Glutamatergic neuron (in vitro differentiated cells): ENCODE data around the gene GOLGA1. TPM values are rescaled to one million over a fixed set of nuclear protein-coding genes. Genes with fewer than 3 reads are reported as not detected.
A peak's percentile ranks its signal among the peaks of the same experiment; 100 is the strongest.

Experiments used
- DNase-seq: peaks from one replicate; pipeline ENCODE4 v3.0.0; 2022
- H3K27ac Mint-ChIP-seq: one replicate; pipeline ENCODE4 v1.8.0; 2020; ENCODE audit warnings: mild to moderate bottlenecking, mixed read lengths, inconsistent platforms; ENCODE audit not compliant: unreplicated experiment
- H3K27me3 Mint-ChIP-seq: one replicate; pipeline ENCODE4 v1.8.0; 2020; ENCODE audit warnings: mild to moderate bottlenecking, moderate library complexity, mixed read lengths, inconsistent platforms; ENCODE audit not compliant: unreplicated experiment
- H3K36me3 Mint-ChIP-seq: one replicate; pipeline ENCODE4 v1.8.0; 2020; ENCODE audit warnings: mild to moderate bottlenecking, mixed read lengths, inconsistent platforms; ENCODE audit not compliant: unreplicated experiment
- H3K4me1 Mint-ChIP-seq: one replicate; pipeline ENCODE4 v1.8.0; 2020; ENCODE audit warnings: mild to moderate bottlenecking, low read depth, mixed read lengths, inconsistent platforms; ENCODE audit not compliant: unreplicated experiment
- H3K4me3 Mint-ChIP-seq: one replicate; pipeline ENCODE4 v1.8.0; 2020; ENCODE audit warnings: mild to moderate bottlenecking, mixed read lengths, inconsistent platforms; ENCODE audit not compliant: unreplicated experiment
- H3K9me3 Mint-ChIP-seq: one replicate; pipeline ENCODE4 v1.8.0; 2020; ENCODE audit warnings: mild to moderate bottlenecking, moderate library complexity, mixed read lengths, inconsistent platforms; ENCODE audit not compliant: unreplicated experiment
- total RNA-seq: library from RNA; stranded (reverse); fragmentation: NEBNext Ultra II Directional; extraction: Animal tissue kit (Norgen Biotek cat#: 25700); gene quantifications from one replicate; pipeline ENCODE4 v1.2.1, GENCODE V29; 2021; ENCODE audit not compliant: unreplicated experiment
- TF ChIP-seq, protein P1 (sequence below): fragments of 200-600 bp; sonication (generic); IDR thresholded peaks from one replicate; pipeline ENCODE4 v1.5.0; 2021; ENCODE audit not compliant: partially characterized antibody, unreplicated experiment

Gene GOLGA1
- total RNA-seq, 1 donor from 2014 or later, result 18.3 TPM

DNA sequence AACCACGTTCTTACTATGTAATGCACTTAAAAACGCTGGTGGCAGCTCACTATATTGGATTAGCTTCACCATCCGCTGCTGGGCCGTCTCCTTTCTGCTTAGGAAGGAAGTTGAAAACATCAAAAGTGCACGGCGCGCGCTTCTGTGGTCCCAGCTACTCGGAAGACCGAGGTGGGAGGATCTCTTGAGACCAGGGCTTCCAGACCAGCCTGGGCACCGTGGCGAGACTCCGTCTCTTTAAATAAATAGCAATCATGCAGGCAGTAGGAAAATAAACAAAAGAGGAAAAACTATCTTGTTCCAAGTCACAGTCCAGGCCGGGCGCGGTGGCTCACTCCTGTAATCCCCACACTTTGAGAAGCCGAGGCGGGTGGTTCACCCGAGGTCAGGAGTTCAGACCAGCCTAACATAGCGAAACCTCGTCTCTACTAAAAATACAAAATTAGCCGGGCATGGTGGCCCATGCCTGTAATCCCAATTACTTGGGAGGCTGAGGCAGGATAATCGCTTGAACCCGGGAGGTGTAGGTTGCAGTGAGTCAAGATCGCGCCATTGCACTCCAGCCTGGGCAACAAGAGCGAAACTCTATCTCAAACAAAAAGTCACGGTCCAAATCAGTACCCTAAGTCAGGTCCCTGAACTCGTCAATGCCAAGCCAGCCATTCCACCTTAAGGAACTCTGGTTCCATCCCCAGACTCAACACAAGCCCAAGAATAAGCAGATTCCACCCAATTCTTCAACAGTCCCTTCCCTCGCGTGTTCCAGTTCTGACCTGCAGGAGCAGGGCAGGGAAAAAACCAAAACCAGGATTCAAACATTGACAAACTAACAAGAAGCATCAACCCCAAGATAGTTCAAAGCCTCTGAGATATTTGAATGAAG, 1.0 kb upstream of the GOLGA1 start:
- no peaks in the 10 kb centered on the region for H3K36me3 Mint-ChIP-seq
- peak overlapping the region; percentile 75 for H3K27ac Mint-ChIP-seq
- peaks cover 5% of the 10 kb centered on the region for H3K4me1 Mint-ChIP-seq
- H3K4me3 Mint-ChIP-seq, result peak overlapping the region; percentile 96
- peaks cover 4% of the 10 kb centered on the region for H3K27me3 Mint-ChIP-seq
- peak; percentile 28 for DNase-seq
- TF ChIP-seq, protein P1, sequence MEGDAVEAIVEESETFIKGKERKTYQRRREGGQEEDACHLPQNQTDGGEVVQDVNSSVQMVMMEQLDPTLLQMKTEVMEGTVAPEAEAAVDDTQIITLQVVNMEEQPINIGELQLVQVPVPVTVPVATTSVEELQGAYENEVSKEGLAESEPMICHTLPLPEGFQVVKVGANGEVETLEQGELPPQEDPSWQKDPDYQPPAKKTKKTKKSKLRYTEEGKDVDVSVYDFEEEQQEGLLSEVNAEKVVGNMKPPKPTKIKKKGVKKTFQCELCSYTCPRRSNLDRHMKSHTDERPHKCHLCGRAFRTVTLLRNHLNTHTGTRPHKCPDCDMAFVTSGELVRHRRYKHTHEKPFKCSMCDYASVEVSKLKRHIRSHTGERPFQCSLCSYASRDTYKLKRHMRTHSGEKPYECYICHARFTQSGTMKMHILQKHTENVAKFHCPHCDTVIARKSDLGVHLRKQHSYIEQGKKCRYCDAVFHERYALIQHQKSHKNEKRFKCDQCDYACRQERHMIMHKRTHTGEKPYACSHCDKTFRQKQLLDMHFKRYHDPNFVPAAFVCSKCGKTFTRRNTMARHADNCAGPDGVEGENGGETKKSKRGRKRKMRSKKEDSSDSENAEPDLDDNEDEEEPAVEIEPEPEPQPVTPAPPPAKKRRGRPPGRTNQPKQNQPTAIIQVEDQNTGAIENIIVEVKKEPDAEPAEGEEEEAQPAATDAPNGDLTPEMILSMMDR, result no peak
- H3K9me3 Mint-ChIP-seq, result no peaks in the 10 kb centered on the region

DNA sequence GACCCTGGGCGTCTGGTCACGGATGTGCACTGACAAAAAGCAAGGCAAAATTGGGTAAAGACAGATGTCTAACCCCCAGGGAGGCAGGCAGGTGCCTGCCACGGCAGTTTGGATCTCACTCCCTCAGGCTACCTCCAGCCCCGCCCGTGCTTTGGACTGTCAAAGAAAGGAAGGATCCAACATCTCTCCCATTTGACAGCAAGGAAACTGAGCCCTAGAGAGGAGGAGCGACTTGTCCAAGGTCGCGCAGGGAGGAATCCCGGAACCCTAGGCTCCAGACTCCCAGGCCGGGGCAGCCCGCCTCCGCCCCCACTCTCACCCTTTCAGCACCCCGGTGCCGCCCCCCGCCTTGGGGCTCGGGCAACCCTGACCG, 376 bp downstream of the GOLGA1 start:
- H3K27ac Mint-ChIP-seq, result peak overlapping the region; percentile 59
- TF ChIP-seq, protein P1, result no peak
- H3K4me3 Mint-ChIP-seq, result peak overlapping the region; percentile 86
- peaks cover 5% of the 10 kb centered on the region for H3K4me1 Mint-ChIP-seq
- H3K9me3 Mint-ChIP-seq, result no peaks in the 10 kb centered on the region
- H3K36me3 Mint-ChIP-seq, result no peaks in the 10 kb centered on the region
- DNase-seq, result no peak
- H3K27me3 Mint-ChIP-seq, result peaks cover 4% of the 10 kb centered on the region

DNA sequence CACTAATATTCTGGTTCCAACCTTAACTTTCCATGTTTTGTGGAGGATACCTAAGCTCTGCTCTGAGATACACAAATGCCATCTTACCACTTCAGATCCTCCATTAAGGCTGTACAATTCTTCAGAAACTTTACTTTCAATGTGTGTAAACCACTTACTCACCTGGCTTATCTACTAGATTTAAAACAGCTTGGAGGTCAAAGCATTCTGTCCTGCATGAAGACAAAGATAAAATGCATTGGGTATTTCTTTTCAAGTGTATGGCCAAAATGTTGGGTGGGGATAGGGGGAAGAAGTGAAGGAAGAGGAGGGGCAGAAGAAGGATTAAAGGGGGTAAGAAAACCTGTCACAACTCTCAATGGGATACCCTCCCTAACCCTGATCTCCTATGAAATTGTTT, 939 bp downstream of the GOLGA1 start:
- Mint-ChIP-seq H3K36me3 (no peaks in the 10 kb centered on the region), H3K27me3 (peaks cover 4% of the 10 kb centered on the region), H3K27ac (peak overlapping the region; percentile 59), H3K4me3 (peak overlapping the region; percentile 86), H3K9me3 (no peaks in the 10 kb centered on the region), H3K4me1 (peaks cover 5% of the 10 kb centered on the region)
- TF ChIP-seq, protein P1, result no peak
- DNase-seq, result no peak

DNA sequence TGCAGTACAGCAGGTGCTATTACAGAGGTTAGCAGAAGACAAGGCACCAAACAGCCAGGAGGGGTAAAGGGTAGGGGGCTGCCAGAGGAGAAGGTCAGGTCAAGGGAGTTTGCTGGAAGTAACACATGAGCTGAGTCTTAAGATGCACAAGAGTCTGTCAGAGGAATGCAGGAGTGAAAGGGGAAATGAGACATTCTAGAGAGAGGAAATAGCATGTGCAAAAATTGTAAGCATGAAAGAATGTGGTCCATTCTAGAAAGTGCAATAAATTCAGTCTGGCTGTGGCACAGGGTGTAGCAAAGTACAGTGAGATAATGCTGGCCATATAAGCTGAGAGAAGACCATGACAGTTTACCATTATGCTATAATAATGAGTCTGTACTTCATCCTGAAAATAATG, 6.6 kb downstream of the GOLGA1 start:
- TF ChIP-seq, protein P1, result no peak
- Mint-ChIP-seq H3K4me1 (no peaks in the 10 kb centered on the region), H3K4me3 (no peak overlapping the region), H3K36me3 (no peaks in the 10 kb centered on the region), H3K27me3 (no peaks in the 10 kb centered on the region), H3K27ac (no peak overlapping the region), H3K9me3 (no peaks in the 10 kb centered on the region)
- no peak for DNase-seq

DNA sequence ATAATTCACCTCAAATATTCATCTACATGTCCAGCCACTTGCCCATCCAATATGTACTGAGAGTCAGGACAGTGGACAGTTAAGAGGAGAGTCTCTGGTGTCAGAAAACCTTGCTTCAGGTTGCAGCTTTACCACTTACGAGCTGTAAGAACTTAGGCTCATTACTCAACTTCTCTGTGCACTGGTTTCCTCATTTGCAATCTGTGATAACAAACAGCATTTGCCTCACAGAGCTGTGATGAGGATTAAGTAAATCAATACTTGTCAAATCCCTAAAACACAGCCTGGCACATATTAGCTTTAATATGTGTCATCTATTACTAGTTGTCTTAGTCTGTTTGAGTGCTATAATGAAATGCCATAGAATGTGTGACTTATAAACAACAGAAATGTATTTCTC, 8.6 kb downstream of the GOLGA1 start:
- Mint-ChIP-seq H3K4me3 (no peak overlapping the region), H3K27ac (no peak overlapping the region), H3K27me3 (no peaks in the 10 kb centered on the region), H3K9me3 (no peaks in the 10 kb centered on the region), H3K36me3 (no peaks in the 10 kb centered on the region), H3K4me1 (no peaks in the 10 kb centered on the region)
- TF ChIP-seq, protein P1, result no peak
- no peak for DNase-seq
